HG03159 (cell line): ENCODE data around the gene KLHDC7B.

Experiments used
- ATAC-seq: cut with Tn5 transposase; IDR thresholded peaks from one replicate; pipeline ENCODE4 v1.9.1; 2021; ENCODE audit warnings: mild to moderate bottlenecking, moderate library complexity; ENCODE audit not compliant: unreplicated experiment

Gene KLHDC7B

GRCh38 chr22:50585238-50585637 lies 39.5 kb downstream of the KLHDC7B start:
- no peak for ATAC-seq

- ATAC-seq, result no peak
These were observed 40.1 kb downstream of the KLHDC7B start for GRCh38 chr22:50585781-50586180.

- ATAC-seq, result no peak
These were observed 40.7 kb downstream of the KLHDC7B start for GRCh38 chr22:50586416-50586815.

GRCh38 chr22:50587407-50587806 lies 41.7 kb downstream of the KLHDC7B start:
- ATAC-seq, result no peak

GRCh38 chr22:50595189-50595588 lies 49.5 kb downstream of the KLHDC7B start:
- ATAC-seq, result no peak

- ATAC-seq, result no peak
These were observed 51.4 kb downstream of the KLHDC7B start for GRCh38 chr22:50597097-50597496.

- ATAC-seq, result no peak
These were observed 54.2 kb downstream of the KLHDC7B start for GRCh38 chr22:50599816-50600455.

GRCh38 chr22:50600538-50600937 lies 54.8 kb downstream of the KLHDC7B start, which contains the start of gene MAPK8IP2:
MAPK8IP2 (plus strand) TSS chr22:50600793; CDS start chr22:50600819, 26 bp downstream.
- no peak for ATAC-seq
